ENCODE data around the gene SEMA5B.

DNA sequence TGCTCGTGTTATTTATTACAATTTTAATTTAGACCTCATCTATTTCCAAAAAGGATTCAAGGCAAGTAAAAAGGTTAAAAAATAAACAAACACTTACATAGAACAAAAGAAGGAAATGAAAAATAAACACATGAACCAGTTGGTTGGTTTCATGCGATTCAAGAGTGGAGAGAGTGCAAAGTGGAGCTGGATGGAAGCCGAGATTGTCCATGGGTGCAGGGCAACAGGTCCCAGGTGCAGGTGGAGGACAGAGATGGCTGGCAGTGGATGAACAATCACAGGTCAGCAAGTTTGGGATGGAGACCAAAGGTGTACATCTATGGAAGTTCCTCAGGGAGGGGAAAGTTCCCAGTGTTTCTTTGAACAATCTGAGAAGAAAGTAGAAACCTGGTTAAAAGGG is 11.6 kb upstream of the SEMA5B start:
- TF ChIP-seq SUZ12 (IDR thresholded peaks at IDR 0.05; ENCODE audit: extremely low read depth, insufficient read depth, insufficient read length), result no peak
- no peak for TF ChIP-seq ZNF274 (IDR thresholded peaks at IDR 0.05; ENCODE audit: low read depth, low read length)
- no peak for TF ChIP-seq YY1 (IDR thresholded peaks at IDR 0.05; ENCODE audit: insufficient read depth, insufficient read length)

All from NT2/D1 (cell line).